IMR-90 (cell line): ENCODE measurements around the gene SGSM2. TPM values are rescaled to one million over a fixed set of nuclear protein-coding genes. Genes with fewer than 3 reads are reported as not detected.

Experiments used
- ATAC-seq: fragments of 200-7000 bp; cut with Tn5 transposase; 2 replicates; pipeline ENCODE4 v1.9.1; 2020; ENCODE audit warnings: low read depth, mild to moderate bottlenecking, moderate library complexity
- BruUV-seq: library from RNA; stranded (reverse); fragments of 400-500 nt; replicated peaks from 2 replicates; lab custom pipeline; 2021; lab: Mats Ljungman, UMichigan
- CTCF ChIA-PET: fragments of 300-600 bp; formaldehyde crosslinking; extraction: SDS; loops from one replicate; lab custom pipeline; 2021; ENCODE audit warnings: antibody characterized with exemption; lab: Yijun Ruan, JAX
- POLR2A ChIA-PET: fragments of 300-600 bp; sonication (Branson Sonifier 250); formaldehyde crosslinking; loops from one replicate; lab custom pipeline; 2022; ENCODE audit warnings: antibody characterized with exemption; ENCODE audit not compliant: unreplicated experiment; lab: Charles Lee
- DNase-seq: peaks from one replicate; pipeline ENCODE4 v3.0.0; 2013
- H2AFZ ChIP-seq: replicated peaks from 2 replicates; pipeline ENCODE3; 2013; ENCODE audit warnings: low read length, mild to moderate bottlenecking; ENCODE audit not compliant: poor library complexity
- H2AK5ac ChIP-seq: 2 replicates; pipeline ENCODE4 v1.6.1; 2013; ENCODE audit warnings: low read depth, low read length, inconsistent platforms
- H2AK9ac ChIP-seq: replicated peaks from 2 replicates; pipeline ENCODE3; 2013; ENCODE audit warnings: mild to moderate bottlenecking, low read depth, low read length, moderate library complexity; ENCODE audit not compliant: poor library complexity
- H2BK120ac ChIP-seq: 2 replicates; pipeline ENCODE4 v1.6.1; 2013; ENCODE audit warnings: low read depth, low read length, inconsistent platforms
- H2BK15ac ChIP-seq: 3 replicates; pipeline ENCODE4 v1.6.1; 2013; ENCODE audit warnings: low read depth, low read length, inconsistent platforms
- H2BK20ac ChIP-seq: 2 replicates; pipeline ENCODE4 v1.6.1; 2013; ENCODE audit warnings: low read depth, mild to moderate bottlenecking, inconsistent platforms, low read length, moderate library complexity
- H2BK5ac ChIP-seq: 2 replicates; pipeline ENCODE4 v1.6.1; 2013; ENCODE audit warnings: mild to moderate bottlenecking, low read depth, low read length, inconsistent platforms; ENCODE audit not compliant: poor library complexity, severe bottlenecking
- H3K14ac ChIP-seq: replicated peaks from 2 replicates; pipeline ENCODE4 v1.6.1; 2013; ENCODE audit warnings: low read depth, low read length, inconsistent platforms
- H3K18ac ChIP-seq: 2 replicates; pipeline ENCODE4 v1.6.1; 2013; ENCODE audit warnings: low read depth, low read length, control low read depth
- H3K23ac ChIP-seq: 2 replicates; pipeline ENCODE4 v1.6.1; 2013; ENCODE audit warnings: low read depth, low read length, inconsistent platforms
- H3K27ac ChIP-seq: 2 replicates; pipeline ENCODE4 v1.5.1; 2013; ENCODE audit warnings: mild to moderate bottlenecking, control low read depth, low read length; ENCODE audit not compliant: insufficient read depth
- H3K27me3 ChIP-seq: 2 replicates; pipeline ENCODE4 v1.6.1; 2013; ENCODE audit warnings: low read length; ENCODE audit not compliant: control insufficient read depth, insufficient read depth
- H3K36me3 ChIP-seq: 2 replicates; pipeline ENCODE4 v1.6.1; 2013; ENCODE audit warnings: low read length, mixed read lengths; ENCODE audit not compliant: control insufficient read depth, insufficient read depth
- H3K4ac ChIP-seq: 2 replicates; pipeline ENCODE4 v1.6.1; 2013; ENCODE audit warnings: low read depth, low read length, inconsistent platforms
- H3K4me1 ChIP-seq: 2 replicates; pipeline ENCODE4 v1.6.1; 2013; ENCODE audit warnings: low read length, mixed read lengths; ENCODE audit not compliant: control insufficient read depth, insufficient read depth
- H3K4me2 ChIP-seq: 2 replicates; pipeline ENCODE4 v1.6.1; 2013; ENCODE audit warnings: low read depth, mild to moderate bottlenecking, control low read depth, low read length, moderate library complexity
- H3K4me3 ChIP-seq: 2 replicates; pipeline ENCODE4 v1.5.1; 2013; ENCODE audit warnings: low read depth, mild to moderate bottlenecking, control low read depth, low read length, moderate library complexity; ENCODE audit not compliant: insufficient read depth
- H3K56ac ChIP-seq: 2 replicates; pipeline ENCODE4 v1.6.1; 2013; ENCODE audit warnings: low read length, inconsistent platforms; ENCODE audit not compliant: insufficient read depth; ENCODE audit errors: extremely low read depth
- H3K79me1 ChIP-seq, 2 experiments: 2 replicates each; pipeline ENCODE4 v1.6.1; 2013; ENCODE audit warnings: low read length in 2 of 2, inconsistent platforms in 1 of 2, low read depth in 1 of 2
- H3K9ac ChIP-seq: 2 replicates; pipeline ENCODE4 v1.6.1; 2013; ENCODE audit warnings: low read depth, low read length, control low read depth
- H3K9me1 ChIP-seq: 2 replicates; pipeline ENCODE4 v1.6.1; 2013; ENCODE audit warnings: low read length, inconsistent platforms; ENCODE audit not compliant: insufficient read depth
- H3K9me3 ChIP-seq: 2 replicates; pipeline ENCODE4 v1.6.1; 2013; ENCODE audit warnings: low read length; ENCODE audit not compliant: control insufficient read depth, insufficient read depth
- H4K20me1 ChIP-seq: 2 replicates; pipeline ENCODE4 v1.6.1; 2013; ENCODE audit warnings: low read length, inconsistent platforms; ENCODE audit not compliant: insufficient read depth
- H4K5ac ChIP-seq: 2 replicates; pipeline ENCODE4 v1.6.1; 2013; ENCODE audit warnings: mild to moderate bottlenecking, low read depth, low read length, control low read depth
- H4K8ac ChIP-seq, 2 experiments: 2 replicates each; pipeline ENCODE4 v1.6.1; 2013; ENCODE audit warnings: low read depth in 2 of 2, low read length in 2 of 2, control low read depth in 1 of 2, inconsistent platforms in 1 of 2
- H4K91ac ChIP-seq: 2 replicates; pipeline ENCODE4 v1.6.1; 2013; ENCODE audit warnings: low read depth, low read length, inconsistent platforms; ENCODE audit not compliant: insufficient read depth
- CTCF ChIP-seq: conservative IDR thresholded peaks from 2 replicates; pipeline ENCODE4 v1.5.1; 2012; ENCODE audit warnings: mild to moderate bottlenecking, low read depth, low read length, improper control_type of control experiment
- FOS ChIP-seq: fragments of 150-350 bp; IDR thresholded peaks from 2 replicates; pipeline ENCODE4 v1.6.1; 2016; ENCODE audit warnings: low read depth, low read length
- WGBS, 2 experiments: methylation state at CpG; one replicate each; pipeline versions ENCODE4 v1.1.5 to v1.1.7; 2013; ENCODE audit warnings: missing lambda C conversion rate in 2 of 2; ENCODE audit not compliant: insufficient read length in 1 of 2; ENCODE audit errors: extremely low coverage in 2 of 2; 5-methylcytosine and 5-hydroxymethylcytosine counted together
- dilution Hi-C: fragments of 300-500 bp; cut with HindIII; formaldehyde crosslinking; loops from one replicate; pipeline ENCODE4 v1.14.3; 2018; ENCODE audit warnings: low sequenced_read_pairs; ENCODE audit not compliant: unreplicated experiment
- in situ Hi-C: fragments of 300-500 bp; cut with MboI; formaldehyde crosslinking; loops from 3 replicates; pipeline ENCODE4 v1.14.3; 2019; ENCODE audit warnings: low sequenced_read_pairs, inconsistent platforms, mixed read lengths
- intact Hi-C: fragments of 100-400 bp; cut with micrococcal nuclease; formaldehyde crosslinking; loops from 2 replicates; pipeline ENCODE4 v1.10.0; 2022
- polyA plus RNA-seq, 3 experiments: library from polyadenylated mRNA; depleted of rRNA; stranded (reverse); fragments of >200 nt; gene quantifications; 2 replicates each; pipeline ENCODE4 v1.2.3, GENCODE V29; 2012; ENCODE audit warnings: low replicate concordance in 1 of 3
- total RNA-seq: library from RNA; depleted of rRNA; stranded (reverse); fragments of >200 nt; gene quantifications from 2 replicates; pipeline ENCODE4 v1.2.3, GENCODE V29; 2012

The SGSM2 gene
- total and polyA plus RNA-seq, 2 of the 4 experiments (the other 2 are of a cell fraction): 13.6 to 81.2 TPM

GRCh38 chr17:2346475-2346874, 9.2 kb downstream of the SGSM2 start:
- Histone ChIP-seq H4K20me1 (peaks cover 18% of the 10 kb centered on the region), H2BK5ac (no peak overlapping the region), H2AK5ac (no peak overlapping the region), H3K14ac (no peak overlapping the region), H3K4ac (no peak overlapping the region), H3K27me3 (no peaks in the 10 kb centered on the region), H3K4me1 (peaks cover 9% of the 10 kb centered on the region), H3K9ac (no peak overlapping the region), H3K36me3 (peaks cover 19% of the 10 kb centered on the region), H3K56ac (no peak overlapping the region), H3K9me3 (no peaks in the 10 kb centered on the region), H3K27ac (no peak overlapping the region), H2BK20ac (no peak overlapping the region), H3K23ac (no peak overlapping the region), H4K8ac (no peak overlapping the region), H4K91ac (no peak overlapping the region), H2BK15ac (no peak overlapping the region), H3K4me2 (no peak overlapping the region), H3K9me1 (peaks cover 13% of the 10 kb centered on the region), H2AK9ac (no peak overlapping the region), H2BK120ac (no peak overlapping the region), H4K5ac (no peak overlapping the region), H2AFZ (no peak overlapping the region), H3K4me3 (no peak overlapping the region), H3K79me1 (peaks cover 12 to 37% of the 10 kb centered on the region in 2 experiments; a peak in 3 of 4 replicates), H3K18ac (no peak overlapping the region)
- DNase-seq: no peak
- in situ Hi-C loops (no loop called here), dilution Hi-C loops (no loop called here), intact Hi-C loops (no loop called here)
- POLR2A ChIA-PET: no interaction called here
- no TSS peak for BruUV-seq
- CTCF ChIA-PET: no interaction called here
- TF ChIP-seq CTCF (no peak), FOS (no peak)
- no peak for ATAC-seq
- WGBS, 2 experiments: 100% methylated on average over 5 of the region's 8 CpGs; no CpG with 5 or more reads in 1 of the 2 experiments
